ENCODE data around the gene TXLNB. TPM values are rescaled to one million over a fixed set of nuclear protein-coding genes. Genes with fewer than 3 reads are reported as not detected.
"Not testable (repeated sequence)": the region's sequence is repeated elsewhere in the genome, so short reads cannot be mapped to it uniquely, and the experiment has no call there.

Gene TXLNB
- total RNA-seq, 1 donor from 2014 or later = not detected

DNA sequence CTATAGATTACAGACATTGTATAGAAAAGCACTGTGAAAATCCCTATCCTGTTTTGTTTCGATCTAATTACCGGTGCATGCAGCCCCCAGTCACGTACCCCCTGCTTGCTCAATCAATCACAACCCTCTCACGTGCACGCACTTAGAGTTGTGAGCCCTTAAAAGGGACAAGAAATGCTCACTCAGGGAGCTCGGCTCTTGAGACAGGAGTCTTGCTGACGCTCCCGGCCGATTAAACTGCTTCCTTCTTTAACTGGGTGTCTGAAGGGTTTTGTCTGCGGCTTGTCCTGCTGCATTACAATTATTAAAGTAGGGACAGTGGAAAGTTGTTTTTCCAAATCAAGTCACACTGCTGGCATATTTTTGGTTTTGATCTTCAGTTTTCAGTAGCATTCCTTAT, 2.6 kb downstream of the TXLNB start:
- Mint-ChIP-seq H3K4me1 (ENCODE audit: low read depth) (peaks cover 9% of the 10 kb centered on the region), H3K4me3 (ENCODE audit: low read depth) (no peak overlapping the region), H3K9me3 (ENCODE audit: low read depth) (peaks cover 10% of the 10 kb centered on the region), H3K27ac (no peak overlapping the region), H3K27me3 (no peaks in the 10 kb centered on the region), H3K36me3 (ENCODE audit: insufficient read depth) (peaks cover 1% of the 10 kb centered on the region)
- TF ChIP-seq, protein P1, sequence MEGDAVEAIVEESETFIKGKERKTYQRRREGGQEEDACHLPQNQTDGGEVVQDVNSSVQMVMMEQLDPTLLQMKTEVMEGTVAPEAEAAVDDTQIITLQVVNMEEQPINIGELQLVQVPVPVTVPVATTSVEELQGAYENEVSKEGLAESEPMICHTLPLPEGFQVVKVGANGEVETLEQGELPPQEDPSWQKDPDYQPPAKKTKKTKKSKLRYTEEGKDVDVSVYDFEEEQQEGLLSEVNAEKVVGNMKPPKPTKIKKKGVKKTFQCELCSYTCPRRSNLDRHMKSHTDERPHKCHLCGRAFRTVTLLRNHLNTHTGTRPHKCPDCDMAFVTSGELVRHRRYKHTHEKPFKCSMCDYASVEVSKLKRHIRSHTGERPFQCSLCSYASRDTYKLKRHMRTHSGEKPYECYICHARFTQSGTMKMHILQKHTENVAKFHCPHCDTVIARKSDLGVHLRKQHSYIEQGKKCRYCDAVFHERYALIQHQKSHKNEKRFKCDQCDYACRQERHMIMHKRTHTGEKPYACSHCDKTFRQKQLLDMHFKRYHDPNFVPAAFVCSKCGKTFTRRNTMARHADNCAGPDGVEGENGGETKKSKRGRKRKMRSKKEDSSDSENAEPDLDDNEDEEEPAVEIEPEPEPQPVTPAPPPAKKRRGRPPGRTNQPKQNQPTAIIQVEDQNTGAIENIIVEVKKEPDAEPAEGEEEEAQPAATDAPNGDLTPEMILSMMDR (IDR thresholded peaks at IDR 0.05; ENCODE audit: unreplicated experiment) = no peak
- DNase-seq (ENCODE audit: low spot score, unreplicated experiment) = no peak

DNA sequence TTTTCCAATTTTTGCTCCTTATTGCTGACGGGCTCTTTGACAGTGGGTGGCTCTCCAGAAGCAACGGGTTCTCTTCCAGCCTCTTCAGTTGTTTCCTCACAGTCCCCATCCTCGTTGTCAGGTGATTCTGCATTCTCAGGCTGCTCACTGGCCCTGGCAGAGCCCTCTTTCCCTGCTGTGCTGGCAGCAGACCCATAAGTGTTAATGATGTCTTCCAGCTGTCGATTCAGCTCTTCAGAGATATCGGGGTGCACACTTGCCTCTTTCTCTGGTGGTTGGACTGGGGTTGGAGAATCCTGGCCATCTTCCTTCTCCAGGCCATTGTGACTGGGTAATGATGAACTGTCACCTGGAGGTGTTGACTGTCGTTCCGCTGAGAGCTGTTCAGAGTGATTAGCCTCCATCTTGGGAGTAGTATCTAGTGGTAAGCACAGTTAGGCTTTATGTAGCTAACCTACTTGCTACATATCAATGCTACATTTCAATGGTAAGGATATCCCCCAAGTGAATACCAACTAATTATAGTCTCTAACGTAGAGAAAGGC, 3.2 kb downstream of the TXLNB start:
- no peaks in the 10 kb centered on the region for H3K27me3 Mint-ChIP-seq
- peaks cover 1% of the 10 kb centered on the region for H3K36me3 Mint-ChIP-seq (ENCODE audit: insufficient read depth)
- H3K4me3 Mint-ChIP-seq (ENCODE audit: low read depth) = no peak overlapping the region
- DNase-seq (ENCODE audit: low spot score, unreplicated experiment) = no peak
- H3K9me3 Mint-ChIP-seq (ENCODE audit: low read depth) = peaks cover 10% of the 10 kb centered on the region
- TF ChIP-seq, protein P1 (IDR thresholded peaks at IDR 0.05; ENCODE audit: unreplicated experiment) = no peak
- peaks cover 9% of the 10 kb centered on the region for H3K4me1 Mint-ChIP-seq (ENCODE audit: low read depth)
- H3K27ac Mint-ChIP-seq = no peak overlapping the region

DNA sequence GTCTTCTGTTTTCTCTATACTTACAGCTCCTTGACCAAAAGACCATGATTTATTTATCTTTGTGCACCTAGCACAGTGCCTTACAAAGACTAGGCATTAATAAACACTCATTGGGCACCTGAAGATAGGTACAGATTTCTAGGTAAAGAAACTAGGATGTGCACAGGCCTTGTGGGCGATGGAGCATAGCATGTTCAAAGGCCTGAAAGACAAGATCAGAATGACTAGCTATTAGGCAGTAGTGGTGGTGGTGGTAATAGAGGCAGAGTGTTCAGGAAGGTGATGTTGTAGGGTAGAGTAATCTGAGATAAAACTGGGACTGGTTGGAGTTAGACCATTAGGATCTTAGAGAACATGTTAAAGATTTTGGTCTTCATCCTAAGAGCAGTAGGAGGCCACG, 3.9 kb downstream of the TXLNB start:
- no peak overlapping the region for H3K27ac Mint-ChIP-seq
- H3K9me3 Mint-ChIP-seq (ENCODE audit: low read depth) = peaks cover 10% of the 10 kb centered on the region
- no peak overlapping the region for H3K4me3 Mint-ChIP-seq (ENCODE audit: low read depth)
- TF ChIP-seq, protein P1 (IDR thresholded peaks at IDR 0.05; ENCODE audit: unreplicated experiment) = no peak
- peaks cover 9% of the 10 kb centered on the region for H3K4me1 Mint-ChIP-seq (ENCODE audit: low read depth)
- DNase-seq (ENCODE audit: low spot score, unreplicated experiment) = no peak
- peaks cover 1% of the 10 kb centered on the region for H3K36me3 Mint-ChIP-seq (ENCODE audit: insufficient read depth)
- H3K27me3 Mint-ChIP-seq = no peaks in the 10 kb centered on the region

DNA sequence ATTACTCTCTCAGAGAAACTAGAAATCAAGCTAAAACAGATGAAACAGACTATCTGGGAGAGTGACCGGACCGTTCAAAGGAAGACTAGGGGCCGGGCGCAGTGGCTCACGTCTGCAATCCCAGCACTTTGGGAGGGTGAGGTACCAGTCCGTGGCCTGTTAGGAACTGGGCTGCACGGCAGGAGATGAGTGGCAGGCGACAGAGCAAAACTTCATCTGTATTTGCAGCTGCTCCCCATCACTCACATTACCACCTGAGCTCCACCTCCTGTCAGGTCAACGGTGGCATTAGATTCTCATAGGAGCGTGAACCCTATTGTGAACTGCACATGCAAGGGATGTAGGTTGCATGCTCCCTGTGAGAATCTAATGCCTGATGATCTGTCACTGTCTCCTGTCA, 5.4 kb downstream of the TXLNB start:
- DNase-seq (ENCODE audit: low spot score, unreplicated experiment); H3K27me3 Mint-ChIP-seq; H3K4me1 Mint-ChIP-seq (ENCODE audit: low read depth); H3K27ac Mint-ChIP-seq; H3K4me3 Mint-ChIP-seq (ENCODE audit: low read depth); H3K36me3 Mint-ChIP-seq (ENCODE audit: insufficient read depth): not testable (repeated sequence)
- peaks cover 10% of the 10 kb centered on the region for H3K9me3 Mint-ChIP-seq (ENCODE audit: low read depth)

DNA sequence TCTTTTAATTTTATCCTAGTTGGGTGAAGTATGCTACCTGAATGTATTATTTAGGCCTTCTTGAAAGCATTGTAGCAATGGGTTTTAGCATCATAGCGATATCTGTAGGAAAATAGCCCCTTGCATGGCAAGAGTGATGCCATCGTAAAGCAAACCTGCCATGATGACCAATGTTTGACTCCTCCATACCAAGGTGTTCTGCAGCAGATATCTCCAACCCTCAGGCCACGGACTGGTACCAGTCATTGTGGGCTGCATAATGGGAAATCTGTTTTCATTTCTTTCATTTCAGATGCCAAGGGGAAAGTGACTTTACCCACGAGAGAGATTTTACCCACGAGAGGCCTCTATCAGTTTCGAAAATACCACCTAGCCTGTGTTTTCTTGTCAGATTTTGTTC, 6.2 kb downstream of the TXLNB start:
- Mint-ChIP-seq H3K9me3 (ENCODE audit: low read depth) (peaks cover 10% of the 10 kb centered on the region), H3K27me3 (no peaks in the 10 kb centered on the region), H3K27ac (no peak overlapping the region), H3K4me1 (ENCODE audit: low read depth) (peaks cover 7% of the 10 kb centered on the region), H3K4me3 (ENCODE audit: low read depth) (no peak overlapping the region), H3K36me3 (ENCODE audit: insufficient read depth) (peaks cover 1% of the 10 kb centered on the region)
- TF ChIP-seq, protein P1 (IDR thresholded peaks at IDR 0.05; ENCODE audit: unreplicated experiment) = no peak
- no peak for DNase-seq (ENCODE audit: low spot score, unreplicated experiment)

DNA sequence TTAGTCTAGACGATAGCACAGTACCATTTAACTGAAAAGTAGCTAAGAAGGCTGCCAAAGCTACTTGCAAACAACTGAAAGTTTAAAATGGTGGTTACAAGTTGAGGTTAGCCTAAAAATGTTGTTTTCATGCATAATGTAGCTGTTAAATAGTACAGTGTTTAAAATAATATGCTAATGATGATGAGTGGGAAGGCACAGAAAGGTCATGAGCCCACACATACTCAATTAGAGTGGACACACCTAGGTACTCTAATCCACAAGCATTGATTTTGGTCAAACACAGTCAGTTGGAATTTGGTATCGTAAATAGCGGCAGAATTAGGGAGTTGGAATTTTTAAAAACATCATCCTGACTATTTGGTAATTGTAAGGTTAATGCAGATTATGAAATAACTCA, 7.0 kb downstream of the TXLNB start:
- TF ChIP-seq, protein P1 (IDR thresholded peaks at IDR 0.05; ENCODE audit: unreplicated experiment) = no peak
- no peak overlapping the region for H3K4me3 Mint-ChIP-seq (ENCODE audit: low read depth)

More for the DNA sequence above, 7.0 kb downstream of the TXLNB start:
- Mint-ChIP-seq H3K27me3 (no peaks in the 10 kb centered on the region), H3K9me3 (ENCODE audit: low read depth) (peaks cover 10% of the 10 kb centered on the region), H3K36me3 (ENCODE audit: insufficient read depth) (peaks cover 1% of the 10 kb centered on the region), H3K27ac (no peak overlapping the region), H3K4me1 (ENCODE audit: low read depth) (peaks cover 7% of the 10 kb centered on the region)
- no peak for DNase-seq (ENCODE audit: low spot score, unreplicated experiment)
